ENCODE data around the gene PEX3.

- no peak for TF ChIP-seq CTCF (IDR thresholded peaks at IDR 0.05; ENCODE audit: insufficient read depth, low read length)
- no peak for TF ChIP-seq POLR2AphosphoS5 (IDR thresholded peaks at IDR 0.05; ENCODE audit: low read depth)
Observed at GRCh38 chr6:143419526-143419925, 31.1 kb upstream of the PEX3 start.

Measured in HL-60 (cell line).